Large intestine (tissue), 3 donors: ENCODE measurements around the gene RSAD2. TPM values are rescaled to one million over a fixed set of nuclear protein-coding genes. Genes with fewer than 3 reads are reported as not detected.
"Not testable (repeated sequence)": the region's sequence is repeated elsewhere in the genome, so short reads cannot be mapped to it uniquely, and the experiment has no call there.

Experiments used
- DNase-seq, 2 donors: peaks; one replicate each; pipeline versions ENCODE4 v3.0.0 to v3.0.0-alpha.2; 2013
- H3K27ac ChIP-seq: one replicate; pipeline ENCODE4 v1.5.1; 2013; ENCODE audit warnings: low read length
- H3K27me3 ChIP-seq: 2 replicates; pipeline ENCODE4 v1.6.1; 2013; ENCODE audit warnings: low read length; ENCODE audit not compliant: control insufficient read depth, insufficient read depth
- H3K36me3 ChIP-seq: 2 replicates; pipeline ENCODE4 v1.6.1; 2013; ENCODE audit warnings: low read length; ENCODE audit not compliant: control insufficient read depth, insufficient read depth
- H3K4me1 ChIP-seq: one replicate; pipeline ENCODE4 v1.6.1; 2013; ENCODE audit warnings: low read length; ENCODE audit not compliant: control insufficient read depth, insufficient read depth
- H3K4me3 ChIP-seq: one replicate; pipeline ENCODE4 v1.5.1; 2013; ENCODE audit warnings: low read length
- H3K9me3 ChIP-seq: one replicate; pipeline ENCODE4 v1.6.1; 2013; ENCODE audit warnings: mild to moderate bottlenecking, low read depth, low read length, moderate library complexity; ENCODE audit not compliant: control insufficient read depth
- WGBS: methylation state at CpG from one replicate; pipeline ENCODE4 v1.1.5; 2013; ENCODE audit warnings: low lambda C conversion rate; ENCODE audit not compliant: insufficient coverage; 5-methylcytosine and 5-hydroxymethylcytosine counted together
- polyA plus RNA-seq: library from polyadenylated mRNA; unstranded; fragments of 120-200 nt; gene quantifications from one replicate; pipeline ENCODE4 v1.2.1, GENCODE V29; 2013

RSAD2 gene
- polyA plus RNA-seq, 1 donor = 3.7 TPM

- 96% methylated on average over 4 of the region's 7 CpGs for WGBS
- Histone ChIP-seq H3K9me3 (no peaks in the 10 kb centered on the region), H3K27ac (no peak overlapping the region), H3K36me3 (no peaks in the 10 kb centered on the region), H3K4me3 (no peak overlapping the region), H3K27me3 (no peaks in the 10 kb centered on the region), H3K4me1 (no peaks in the 10 kb centered on the region)
- no peak for DNase-seq
Measured at GRCh38 chr2:6932828-6933227, 55.3 kb downstream of the RSAD2 start.

GRCh38 chr2:6933911-6934310 is 56.3 kb downstream of the RSAD2 start:
- 100% methylated on average over 2 of the region's 3 CpGs for WGBS
- Histone ChIP-seq H3K27ac (no peak overlapping the region), H3K4me1 (no peaks in the 10 kb centered on the region), H3K9me3 (no peaks in the 10 kb centered on the region), H3K36me3 (no peaks in the 10 kb centered on the region), H3K27me3 (no peaks in the 10 kb centered on the region), H3K4me3 (no peak overlapping the region)
- DNase-seq = no peak

- WGBS = 80% methylated on average over 1 of the region's 1 CpG
- H3K27ac ChIP-seq = no peak overlapping the region
- H3K9me3 ChIP-seq = no peaks in the 10 kb centered on the region
- H3K4me1 ChIP-seq = no peaks in the 10 kb centered on the region
- H3K36me3 ChIP-seq = no peaks in the 10 kb centered on the region
- H3K27me3 ChIP-seq = no peaks in the 10 kb centered on the region
- H3K4me3 ChIP-seq = no peak overlapping the region
- no peak for DNase-seq
Measured at GRCh38 chr2:6934345-6934744, 56.8 kb downstream of the RSAD2 start.

- Histone ChIP-seq H3K27me3 (no peaks in the 10 kb centered on the region), H3K4me3 (no peak overlapping the region), H3K36me3 (no peaks in the 10 kb centered on the region), H3K27ac (no peak overlapping the region), H3K9me3 (no peaks in the 10 kb centered on the region), H3K4me1 (no peaks in the 10 kb centered on the region)
- 91% methylated on average over 3 of the region's 11 CpGs for WGBS
- DNase-seq = no peak
Measured at GRCh38 chr2:6934758-6935651, 57.4 kb downstream of the RSAD2 start.

- H3K4me1 ChIP-seq = not testable (repeated sequence)
Measured at GRCh38 chr2:6935652-6936020, 58.1 kb downstream of the RSAD2 start.

GRCh38 chr2:6937157-6937556 is 59.6 kb downstream of the RSAD2 start:
- H3K4me1 ChIP-seq = no peaks in the 10 kb centered on the region
- no peak overlapping the region for H3K27ac ChIP-seq
- H3K9me3 ChIP-seq = no peaks in the 10 kb centered on the region
- H3K27me3 ChIP-seq = no peaks in the 10 kb centered on the region
- no peaks in the 10 kb centered on the region for H3K36me3 ChIP-seq
- DNase-seq = no peak
- no peak overlapping the region for H3K4me3 ChIP-seq
- WGBS = no CpG with 5 or more reads among the region's 2 CpGs

More at GRCh38 chr2:6935652-6936020, 58.1 kb downstream of the RSAD2 start:
- H3K27ac ChIP-seq, H3K36me3 ChIP-seq, DNase-seq, H3K9me3 ChIP-seq, H3K27me3 ChIP-seq, H3K4me3 ChIP-seq: not testable (repeated sequence)
- WGBS = no CpG with 5 or more reads among the region's 4 CpGs

GRCh38 chr2:6937582-6937981 is 60.0 kb downstream of the RSAD2 start:
- no CpG with 5 or more reads among the region's 4 CpGs for WGBS
- no peaks in the 10 kb centered on the region for H3K9me3 ChIP-seq
- no peak overlapping the region for H3K27ac ChIP-seq

GRCh38 chr2:6939071-6939470 is 61.5 kb downstream of the RSAD2 start:
- H3K36me3 ChIP-seq = no peaks in the 10 kb centered on the region
- no peaks in the 10 kb centered on the region for H3K4me1 ChIP-seq
- DNase-seq = no peak
- no peak overlapping the region for H3K4me3 ChIP-seq
- H3K27me3 ChIP-seq = no peaks in the 10 kb centered on the region
- H3K9me3 ChIP-seq = no peaks in the 10 kb centered on the region
- no peak overlapping the region for H3K27ac ChIP-seq
- WGBS = 100% methylated on average over 1 of the region's 2 CpGs

More at GRCh38 chr2:6937582-6937981, 60.0 kb downstream of the RSAD2 start:
- H3K4me1 ChIP-seq = no peaks in the 10 kb centered on the region
- H3K4me3 ChIP-seq = no peak overlapping the region
- no peaks in the 10 kb centered on the region for H3K36me3 ChIP-seq
- no peaks in the 10 kb centered on the region for H3K27me3 ChIP-seq
- DNase-seq = no peak

GRCh38 chr2:6940820-6941219 is 63.2 kb downstream of the RSAD2 start:
- Histone ChIP-seq H3K4me1 (no peaks in the 10 kb centered on the region), H3K9me3 (no peaks in the 10 kb centered on the region), H3K27ac (no peak overlapping the region), H3K4me3 (no peak overlapping the region), H3K27me3 (no peaks in the 10 kb centered on the region), H3K36me3 (no peaks in the 10 kb centered on the region)
- DNase-seq = no peak
- no CpG with 5 or more reads among the region's 2 CpGs for WGBS

GRCh38 chr2:6941299-6942046 is 63.9 kb downstream of the RSAD2 start:
- Histone ChIP-seq H3K9me3 (no peaks in the 10 kb centered on the region), H3K4me3 (no peak overlapping the region), H3K27me3 (no peaks in the 10 kb centered on the region), H3K27ac (no peak overlapping the region), H3K36me3 (no peaks in the 10 kb centered on the region), H3K4me1 (no peaks in the 10 kb centered on the region)
- 100% methylated on average over 3 of the region's 10 CpGs for WGBS
- no peak for DNase-seq
